ENCODE results near the gene NPDC1.

The NPDC1 gene

GRCh38 chr9:136990242-136990911, 55.6 kb downstream of the NPDC1 start:
- DNase-seq: no peak
